ENCODE data around the gene NLGN1. TPM values are rescaled to one million over a fixed set of nuclear protein-coding genes. Genes with fewer than 3 reads are reported as not detected.

NLGN1 gene
- total and polyA plus RNA-seq, 2 of the 8 experiments (the other 6 are each of a cell fraction or from before 2014, with no cell fraction given) = 7.8 to 14.8 TPM

- Histone ChIP-seq H3K4me3 (ENCODE audit: extremely low read depth in 1 of 4, insufficient read depth in 2 of 4, low read depth in 3 of 4, low read length in 4 of 4) (no peak overlapping the region), H2BK120ac (replicated peaks; ENCODE audit: low read depth, low read length) (no peak overlapping the region), H3K4me2 (ENCODE audit: insufficient read depth in 1 of 2, low read depth in 2 of 2, low read length in 2 of 2) (no peak overlapping the region), H4K8ac (ENCODE audit: extremely low read depth, insufficient read depth, low read length) (no peak overlapping the region), H3K56ac (replicated peaks; ENCODE audit: insufficient read length, low read depth, low read length) (no peak overlapping the region), H3K9me3 (ENCODE audit: insufficient read depth in 2 of 2, low read depth in 1 of 2, low read length in 1 of 2) (no peaks in the 10 kb centered on the region), H3K14ac (ENCODE audit: insufficient read length) (no peak overlapping the region), H3K79me2 (ENCODE audit: control insufficient read depth in 1 of 2, insufficient read depth in 2 of 2, low read length in 2 of 2) (no peaks in the 10 kb centered on the region), H2BK12ac (ENCODE audit: low read depth, low read length) (no peak overlapping the region), H2AK5ac (ENCODE audit: low read depth, low read length) (no peak overlapping the region), H2AFZ (ENCODE audit: low read length) (no peak overlapping the region), H2BK20ac (ENCODE audit: low read length) (no peak overlapping the region), H3K27ac (ENCODE audit: low read depth, low read length) (no peak overlapping the region), H3K4ac (replicated peaks; ENCODE audit: insufficient read length, low read depth, low read length) (no peak overlapping the region), H3K27me3 (replicated peaks in 1 of 4; ENCODE audit: control insufficient read depth in 3 of 4, extremely low read depth in 1 of 4, insufficient read depth in 3 of 4, low read length in 3 of 4) (no peaks in the 10 kb centered on the region; a peak in 1 of 7 replicates), H3K9ac (replicated peaks in 1 of 4; ENCODE audit: extremely low read depth in 1 of 4, low read depth in 3 of 4, low read length in 3 of 4) (no peak overlapping the region), H3K23me2 (ENCODE audit: low read depth, low read length) (no peaks in the 10 kb centered on the region), H4K91ac (replicated peaks; ENCODE audit: insufficient read length, low read length) (no peak overlapping the region), H3K23ac (ENCODE audit: insufficient read length) (no peak overlapping the region), H3K36me3 (ENCODE audit: control insufficient read depth in 2 of 4, insufficient read depth in 4 of 4, low read length in 3 of 4) (no peaks in the 10 kb centered on the region), H3K4me1 (replicated peaks in 1 of 4; ENCODE audit: control insufficient read depth in 3 of 4, insufficient read depth in 4 of 4, low read length in 3 of 4) (no peaks in the 10 kb centered on the region), H2BK5ac (ENCODE audit: low read depth, low read length) (no peak overlapping the region), H2BK15ac (ENCODE audit: low read length) (no peak overlapping the region), H4K20me1 (replicated peaks in 1 of 2; ENCODE audit: control insufficient read depth in 1 of 2, insufficient read depth in 2 of 2, low read length in 2 of 2) (no peaks in the 10 kb centered on the region), H4K5ac (ENCODE audit: insufficient read length, low read depth, low read length) (no peak overlapping the region), H3K79me1 (ENCODE audit: low read depth, low read length) (no peaks in the 10 kb centered on the region), H3K18ac (ENCODE audit: extremely low read depth, low read length) (no peak overlapping the region)
- ChIA-PET POLR2A (ENCODE audit: partially characterized antibody) (interaction anchor here (1.0 to 1.3 kb wide), 3 partner anchors 8 to 218 kb away, joined by 3 to 5 read pairs (median 4); no protein-coding TSS in a partner anchor), CTCF (ENCODE audit: partially characterized antibody) (no interaction called here)
- TF ChIP-seq SIRT6 (IDR thresholded peaks at IDR 0.05; ENCODE audit: low read length) (no peak), HDAC6 (IDR thresholded peaks at IDR 0.05; ENCODE audit: low read depth, low read length) (no peak), SRF (IDR thresholded peaks at IDR 0.05; ENCODE audit: low read depth, low read length) (no peak), GTF2F1 (IDR thresholded peaks at IDR 0.05; ENCODE audit: borderline replicate concordance, low read depth, low read length) (no peak)
- no peak for FAIRE-seq
- DNase-seq (ENCODE audit: low read depth in 1 of 2, low spot score in 2 of 2) = no peak
- 72% methylated on average over 1 of the region's 1 CpG; no CpG with 5 or more reads in 1 of the 2 experiments for WGBS, 2 experiments (ENCODE audit: extremely low coverage in 1 of 2, insufficient coverage in 1 of 2, insufficient read length in 1 of 2, insufficient replicate concordance in 2 of 2, low coverage in 1 of 2, low lambda C conversion rate in 2 of 2, missing lambda C conversion rate in 1 of 2)
Measured at GRCh38 chr3:174223626-174224025, 826.1 kb downstream of the NLGN1 start.
